GM12801 (cell line): ENCODE results near the gene BCL3.

ENCODE experiments used
- TF ChIP-seq, protein P1 (sequence below): IDR thresholded peaks from one replicate; pipeline ENCODE4 v1.5.1; 2011; ENCODE audit warnings: control low read depth; ENCODE audit not compliant: insufficient read length; ENCODE audit errors: extremely low read depth

The BCL3 gene

DNA sequence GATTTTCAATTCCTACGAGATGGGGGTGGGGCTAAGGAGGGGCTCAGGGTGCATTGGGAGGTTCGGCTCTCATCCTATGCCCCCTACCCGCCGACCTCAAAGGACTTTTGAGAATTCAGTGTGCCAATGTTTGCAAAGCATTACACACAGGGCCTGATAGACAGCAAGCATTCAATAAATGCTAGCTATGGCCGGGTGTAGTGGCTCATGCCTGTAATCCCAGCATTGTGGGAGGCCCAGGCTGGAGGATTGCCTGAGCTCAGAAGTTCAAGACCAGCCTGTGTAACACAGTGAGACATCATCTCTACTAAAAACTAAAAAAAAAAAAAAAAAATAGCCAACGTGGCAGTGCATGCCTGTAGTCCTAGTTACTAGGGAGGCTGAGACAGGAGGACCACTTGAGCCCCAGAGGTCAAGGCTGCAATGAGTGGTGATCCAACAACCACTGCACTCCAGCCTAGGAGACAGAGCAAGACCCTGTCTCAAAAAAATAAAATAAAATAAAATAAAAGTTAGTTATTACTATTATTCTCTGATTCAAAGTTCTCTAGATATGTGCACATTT, 27.2 kb downstream of the BCL3 start:
- TF ChIP-seq, protein P1, sequence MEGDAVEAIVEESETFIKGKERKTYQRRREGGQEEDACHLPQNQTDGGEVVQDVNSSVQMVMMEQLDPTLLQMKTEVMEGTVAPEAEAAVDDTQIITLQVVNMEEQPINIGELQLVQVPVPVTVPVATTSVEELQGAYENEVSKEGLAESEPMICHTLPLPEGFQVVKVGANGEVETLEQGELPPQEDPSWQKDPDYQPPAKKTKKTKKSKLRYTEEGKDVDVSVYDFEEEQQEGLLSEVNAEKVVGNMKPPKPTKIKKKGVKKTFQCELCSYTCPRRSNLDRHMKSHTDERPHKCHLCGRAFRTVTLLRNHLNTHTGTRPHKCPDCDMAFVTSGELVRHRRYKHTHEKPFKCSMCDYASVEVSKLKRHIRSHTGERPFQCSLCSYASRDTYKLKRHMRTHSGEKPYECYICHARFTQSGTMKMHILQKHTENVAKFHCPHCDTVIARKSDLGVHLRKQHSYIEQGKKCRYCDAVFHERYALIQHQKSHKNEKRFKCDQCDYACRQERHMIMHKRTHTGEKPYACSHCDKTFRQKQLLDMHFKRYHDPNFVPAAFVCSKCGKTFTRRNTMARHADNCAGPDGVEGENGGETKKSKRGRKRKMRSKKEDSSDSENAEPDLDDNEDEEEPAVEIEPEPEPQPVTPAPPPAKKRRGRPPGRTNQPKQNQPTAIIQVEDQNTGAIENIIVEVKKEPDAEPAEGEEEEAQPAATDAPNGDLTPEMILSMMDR = no peak

DNA sequence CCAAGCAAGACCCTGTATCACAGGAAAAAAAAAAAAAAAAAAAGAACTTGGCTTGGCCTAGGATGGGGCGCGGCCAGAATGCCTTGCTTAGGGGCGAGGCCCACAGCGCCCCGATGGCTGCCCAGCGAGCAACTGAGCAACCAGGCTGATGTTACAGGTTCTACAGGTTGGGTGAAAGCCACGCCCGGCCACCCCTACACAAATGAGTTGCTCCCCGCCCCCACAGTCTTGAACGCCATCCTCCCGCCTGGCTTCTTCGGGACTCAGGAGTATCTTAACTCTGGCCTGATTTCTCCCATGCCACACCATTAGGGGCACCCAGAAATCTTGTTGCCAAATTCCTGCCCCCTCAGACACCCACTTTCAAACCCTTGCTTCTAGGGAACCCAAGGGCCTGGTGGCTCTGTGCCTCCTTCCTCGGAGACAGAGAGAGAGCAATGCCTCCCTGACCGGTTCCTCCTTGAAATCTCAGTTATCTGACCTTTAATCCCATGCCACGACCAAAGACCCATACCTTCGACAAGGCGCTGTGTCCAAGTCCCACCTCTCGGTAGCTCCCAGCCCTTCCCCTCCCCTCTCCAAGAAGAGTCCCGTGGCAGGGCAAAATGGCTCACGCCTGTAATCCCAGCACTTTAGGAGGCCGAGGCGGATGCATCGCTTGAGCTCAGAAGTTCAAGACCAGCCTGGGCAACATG, 28.0 kb downstream of the BCL3 start:
- TF ChIP-seq, protein P1 = no peak

DNA sequence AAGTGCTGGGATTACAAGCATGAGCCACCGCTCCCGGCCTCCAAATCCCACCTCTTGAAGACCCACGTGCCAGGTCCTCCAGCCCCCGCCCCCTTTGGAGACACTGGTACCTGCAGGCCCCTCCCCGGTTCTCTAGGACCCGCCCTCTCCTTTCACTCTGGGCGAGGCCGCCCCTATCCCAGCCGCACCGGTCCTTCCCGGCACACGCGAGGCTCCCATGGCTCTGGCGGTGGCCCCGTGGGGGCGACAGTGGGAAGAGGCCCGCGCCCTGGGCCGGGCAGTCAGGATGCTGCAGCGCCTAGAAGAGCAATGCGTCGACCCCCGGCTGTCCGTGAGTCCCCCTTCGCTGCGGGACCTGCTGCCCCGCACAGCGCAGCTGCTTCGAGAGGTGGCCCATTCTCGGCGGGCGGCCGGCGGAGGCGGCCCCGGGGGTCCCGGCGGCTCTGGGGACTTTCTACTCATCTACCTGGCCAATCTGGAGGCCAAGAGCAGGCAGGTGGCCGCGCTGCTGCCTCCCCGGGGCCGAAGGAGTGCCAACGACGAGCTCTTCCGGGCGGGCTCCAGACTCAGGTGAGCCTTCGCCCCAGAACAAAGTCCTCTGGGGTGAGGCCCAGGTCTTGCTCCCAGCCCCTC, 29.3 kb downstream of the BCL3 start, which contains the start of gene CBLC:
TSS of gene CBLC (plus strand) at position 176 of the 633 bp plus-strand sequence. CDS start at position 218, 42 bp downstream.
- TF ChIP-seq, protein P1 = no peak

DNA sequence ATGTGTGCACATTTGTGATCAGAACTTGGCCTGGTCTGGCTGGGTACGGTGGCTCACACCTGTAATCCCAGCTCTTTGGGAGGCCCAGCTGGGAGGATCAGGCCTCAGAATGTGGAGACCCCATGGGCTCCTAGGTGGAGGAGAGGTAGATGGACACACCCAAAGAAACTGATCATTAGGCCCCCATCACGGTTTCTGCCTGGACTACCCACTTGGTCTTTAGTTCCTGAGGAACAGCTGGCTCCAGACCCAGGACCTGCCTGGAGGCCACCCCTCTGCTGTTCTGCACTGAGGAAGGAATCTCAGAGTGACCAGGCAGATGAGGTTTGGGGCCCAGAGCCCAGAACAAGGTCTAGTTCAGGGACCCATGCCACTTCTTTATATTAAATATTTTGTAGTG, 30.6 kb downstream of the BCL3 start:
- TF ChIP-seq, protein P1 = no peak

DNA sequence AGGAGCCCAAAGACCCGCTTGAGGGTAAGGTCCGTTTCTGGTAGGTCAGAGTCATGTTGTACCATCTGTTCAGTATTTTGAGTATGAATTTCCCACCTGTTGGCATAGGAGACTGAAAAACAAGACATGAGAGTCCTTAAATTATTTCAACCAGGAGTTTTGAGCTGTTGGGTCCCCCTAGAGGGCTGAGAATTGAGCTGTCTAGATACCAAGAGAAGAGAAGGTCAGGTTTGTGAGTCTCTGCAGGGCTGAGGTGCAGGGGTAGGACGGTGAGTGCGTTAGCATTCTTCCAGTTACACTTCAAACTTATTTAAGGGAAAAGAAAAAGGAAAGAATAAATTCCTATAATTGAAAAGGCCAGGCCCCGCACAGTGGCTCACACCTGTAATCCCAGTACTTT, 34.2 kb downstream of the BCL3 start:
- TF ChIP-seq, protein P1 = no peak

DNA sequence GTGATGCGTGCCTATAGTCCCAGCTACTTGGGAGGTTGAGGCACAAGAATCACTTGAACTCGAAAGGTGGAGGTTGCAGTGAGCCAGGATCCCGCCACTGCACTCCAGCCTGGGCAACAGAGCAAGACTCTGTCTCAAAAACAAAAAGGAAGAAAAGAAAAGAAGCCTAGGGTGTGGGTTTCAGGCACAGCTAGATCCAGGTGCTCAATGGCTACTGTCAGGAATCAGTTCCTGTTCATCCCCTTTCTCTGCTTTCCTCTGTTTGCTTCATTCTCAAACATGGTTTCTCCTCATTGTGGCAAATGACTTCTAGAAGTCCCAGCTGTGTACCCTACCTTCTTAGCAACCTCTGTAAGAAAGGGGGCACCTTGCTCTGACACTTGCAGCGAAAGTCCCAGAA, 35.0 kb downstream of the BCL3 start:
- TF ChIP-seq, protein P1 = no peak

DNA sequence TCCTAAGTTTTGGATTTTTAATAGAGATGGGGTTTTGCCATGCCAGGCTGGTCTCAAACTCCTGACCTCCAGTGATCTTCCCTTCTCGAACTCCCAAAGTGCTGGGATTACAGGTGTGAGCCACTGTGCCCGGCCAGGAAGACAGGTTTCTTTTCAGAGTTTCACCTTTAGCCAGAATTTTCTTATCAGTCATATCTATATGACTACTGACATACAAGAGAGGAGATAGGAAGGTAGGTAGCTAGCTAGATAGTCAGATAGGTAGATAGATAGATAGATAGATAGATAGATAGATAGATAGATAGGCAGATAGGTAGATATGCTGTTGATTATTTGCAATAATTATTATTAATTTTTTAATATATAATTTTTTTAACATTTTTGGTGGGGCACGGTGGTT, 36.8 kb downstream of the BCL3 start:
- TF ChIP-seq, protein P1 = no peak
